B cell (primary cell): ENCODE results near the gene FBLN2.

Experiments
- CTCF ChIP-seq: fragments of 200-600 bp; IDR thresholded peaks from one replicate; pipeline ENCODE4 v1.8.0; 2022; ENCODE audit warnings: antibody characterized with exemption, mild to moderate bottlenecking
- EZH2 ChIP-seq: IDR thresholded peaks from 2 replicates; pipeline ENCODE4 v1.6.1; 2012; ENCODE audit warnings: borderline replicate concordance, low read depth, mild to moderate bottlenecking, moderate library complexity, low read length; ENCODE audit not compliant: insufficient read depth, poor library complexity, severe bottlenecking

DNA sequence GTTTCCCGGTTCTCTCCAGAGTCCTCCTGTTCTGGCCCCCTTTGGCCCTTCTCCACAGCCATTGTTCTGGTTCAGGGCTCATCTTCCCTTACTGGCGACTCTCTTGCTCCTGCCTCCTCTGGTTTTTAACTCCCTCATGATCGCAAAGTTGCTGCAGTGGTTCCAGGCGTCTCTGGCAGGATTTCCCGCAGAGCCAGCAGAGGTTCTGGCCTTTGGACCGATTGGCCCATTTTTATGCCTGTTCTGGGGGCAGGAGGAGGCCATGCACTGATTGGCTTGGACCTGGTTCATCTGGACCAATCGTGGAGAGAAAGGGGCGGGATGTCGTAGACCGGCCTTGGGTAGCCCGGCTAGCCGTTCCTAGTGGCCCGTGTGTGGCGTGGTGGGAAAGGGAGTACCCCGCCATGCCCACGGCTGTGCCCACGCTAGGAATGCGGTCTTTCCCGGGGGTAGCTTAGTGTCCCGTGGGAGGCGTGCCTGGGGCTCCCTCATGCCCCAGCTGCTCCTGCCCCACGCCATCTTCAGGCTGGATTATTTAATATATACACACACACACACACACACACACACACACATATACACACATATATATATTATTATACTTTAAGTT lies 113.4 kb downstream of the FBLN2 start:
- TF ChIP-seq CTCF (no peak), EZH2 (no peak)
